DND-41 (cell line): ENCODE data around the gene THRB.

ENCODE experiments used
- ATAC-seq: fragments of 200-7000 bp; cut with Tn5 transposase; 3 replicates; pipeline ENCODE4 v1.9.1; 2021; ENCODE audit warnings: low read depth; ENCODE audit not compliant: insufficient read depth
- DNase-seq: peaks from one replicate; pipeline ENCODE4 v3.0.0-alpha.2; 2020
- H2AFZ ChIP-seq: 2 replicates; pipeline ENCODE4 v1.6.0; 2012; ENCODE audit warnings: low read depth, low read length
- H3K27ac ChIP-seq: 2 replicates; pipeline ENCODE4 v1.5.1; 2012; ENCODE audit warnings: low read length, inconsistent platforms
- H3K27me3 ChIP-seq: fragments of 200-600 bp; sonication (generic); 2 replicates; pipeline ENCODE4 v1.6.0; 2012; ENCODE audit warnings: low read length, mild to moderate bottlenecking, inconsistent platforms; ENCODE audit not compliant: insufficient read depth, poor library complexity
- H3K36me3 ChIP-seq: 2 replicates; pipeline ENCODE4 v1.5.1; 2012; ENCODE audit warnings: low read length, inconsistent platforms; ENCODE audit not compliant: insufficient read depth
- H3K4me1 ChIP-seq: 2 replicates; pipeline ENCODE4 v1.5.1; 2012; ENCODE audit warnings: mild to moderate bottlenecking, low read length; ENCODE audit not compliant: insufficient read depth
- H3K4me2 ChIP-seq: 2 replicates; pipeline ENCODE4 v1.6.0; 2012; ENCODE audit warnings: mild to moderate bottlenecking, moderate library complexity, low read length, inconsistent platforms; ENCODE audit not compliant: insufficient read depth
- H3K4me3 ChIP-seq, 2 experiments: fragments of 200-600 bp in 1 of 2; shearing (Covaris generic) in 1 of 2; 2 replicates each; pipeline ENCODE4 v1.5.1; 2012 to 2016; ENCODE audit warnings: inconsistent platforms in 2 of 2, low read length in 2 of 2, mild to moderate bottlenecking in 2 of 2, low read depth in 1 of 2, moderate library complexity in 1 of 2
- H3K79me2 ChIP-seq: 2 replicates; pipeline ENCODE4 v1.6.0; 2012; ENCODE audit warnings: low read length, inconsistent platforms; ENCODE audit not compliant: insufficient read depth
- H3K9ac ChIP-seq: 2 replicates; pipeline ENCODE4 v1.6.0; 2012; ENCODE audit warnings: low read depth, mild to moderate bottlenecking, inconsistent platforms, low read length, moderate library complexity
- H3K9me3 ChIP-seq: 2 replicates; pipeline ENCODE4 v1.5.1; 2012; ENCODE audit warnings: low read length, moderate library complexity, mild to moderate bottlenecking, inconsistent platforms; ENCODE audit not compliant: insufficient read depth, severe bottlenecking
- H4K20me1 ChIP-seq: 2 replicates; pipeline ENCODE4 v1.6.0; 2012; ENCODE audit warnings: low read length; ENCODE audit not compliant: insufficient read depth
- EZH2 ChIP-seq: IDR thresholded peaks from 3 replicates; pipeline ENCODE4 v1.6.1; 2012; ENCODE audit warnings: borderline replicate concordance, low read depth, mild to moderate bottlenecking, moderate library complexity, low read length, inconsistent platforms; ENCODE audit not compliant: severe bottlenecking
- TF ChIP-seq, protein P1 (sequence below): IDR thresholded peaks from 2 replicates; pipeline ENCODE4 v1.5.1; 2012; ENCODE audit warnings: borderline replicate concordance, low read length, moderate library complexity, mild to moderate bottlenecking; ENCODE audit not compliant: poor library complexity, severe bottlenecking; ENCODE audit errors: extremely low read depth

Gene THRB

DNA sequence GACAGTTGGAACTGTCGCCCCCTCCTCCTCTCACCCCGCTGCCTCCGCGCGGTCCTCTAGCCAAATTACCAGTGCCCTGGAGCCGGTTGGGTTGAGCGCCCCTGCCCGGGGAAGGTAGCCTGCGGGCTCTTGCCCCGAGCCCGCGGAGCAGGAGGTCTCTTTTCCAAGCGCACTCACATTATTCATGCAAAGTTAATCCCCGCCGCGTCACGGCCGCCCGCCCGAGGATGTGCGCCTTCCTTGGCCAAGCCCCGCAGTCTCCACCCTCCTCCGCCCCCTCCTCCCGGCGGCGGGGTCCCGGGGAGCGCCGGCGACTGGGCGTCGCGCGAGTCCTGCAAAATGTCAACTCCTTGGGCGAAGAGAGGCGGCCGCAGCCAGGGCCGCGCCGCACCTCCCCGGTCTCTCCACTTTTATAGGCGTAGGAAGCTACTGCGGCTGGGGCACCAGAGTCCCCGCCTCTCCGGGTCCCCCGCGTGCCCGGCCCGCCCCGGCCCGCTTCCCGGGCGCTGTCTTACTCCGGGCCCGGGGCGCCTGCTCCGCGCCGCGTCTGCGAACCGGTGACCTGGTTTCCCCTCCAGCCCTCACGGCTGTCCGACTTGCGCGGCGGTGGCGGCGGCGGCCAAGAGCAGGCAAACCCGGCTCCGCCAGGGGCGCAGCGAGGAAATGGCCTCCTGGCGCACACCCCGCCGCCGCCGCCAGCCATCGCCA lies at the start of gene THRB:
TSS of gene THRB (minus strand) at position 233 of the 708 bp plus-strand sequence.
- Histone ChIP-seq H3K9me3 (peaks cover 4% of the 10 kb centered on the region), H3K9ac (no peak within 1 kb of the TSS), H3K4me1 (no peaks in the 10 kb centered on the region), H2AFZ (no peak within 1 kb of the TSS), H3K27me3 (no peaks in the 10 kb centered on the region), H3K79me2 (no peaks in the 10 kb centered on the region), H4K20me1 (no peaks in the 10 kb centered on the region), H3K36me3 (no peaks in the 10 kb centered on the region), H3K4me3 (no peak within 1 kb of the TSS), H3K4me2 (no peak within 1 kb of the TSS), H3K27ac (no peak within 1 kb of the TSS)
- DNase-seq: no peak
- no peak for TF ChIP-seq EZH2
- TF ChIP-seq, protein P1, sequence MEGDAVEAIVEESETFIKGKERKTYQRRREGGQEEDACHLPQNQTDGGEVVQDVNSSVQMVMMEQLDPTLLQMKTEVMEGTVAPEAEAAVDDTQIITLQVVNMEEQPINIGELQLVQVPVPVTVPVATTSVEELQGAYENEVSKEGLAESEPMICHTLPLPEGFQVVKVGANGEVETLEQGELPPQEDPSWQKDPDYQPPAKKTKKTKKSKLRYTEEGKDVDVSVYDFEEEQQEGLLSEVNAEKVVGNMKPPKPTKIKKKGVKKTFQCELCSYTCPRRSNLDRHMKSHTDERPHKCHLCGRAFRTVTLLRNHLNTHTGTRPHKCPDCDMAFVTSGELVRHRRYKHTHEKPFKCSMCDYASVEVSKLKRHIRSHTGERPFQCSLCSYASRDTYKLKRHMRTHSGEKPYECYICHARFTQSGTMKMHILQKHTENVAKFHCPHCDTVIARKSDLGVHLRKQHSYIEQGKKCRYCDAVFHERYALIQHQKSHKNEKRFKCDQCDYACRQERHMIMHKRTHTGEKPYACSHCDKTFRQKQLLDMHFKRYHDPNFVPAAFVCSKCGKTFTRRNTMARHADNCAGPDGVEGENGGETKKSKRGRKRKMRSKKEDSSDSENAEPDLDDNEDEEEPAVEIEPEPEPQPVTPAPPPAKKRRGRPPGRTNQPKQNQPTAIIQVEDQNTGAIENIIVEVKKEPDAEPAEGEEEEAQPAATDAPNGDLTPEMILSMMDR: no peak
- no peak for ATAC-seq

DNA sequence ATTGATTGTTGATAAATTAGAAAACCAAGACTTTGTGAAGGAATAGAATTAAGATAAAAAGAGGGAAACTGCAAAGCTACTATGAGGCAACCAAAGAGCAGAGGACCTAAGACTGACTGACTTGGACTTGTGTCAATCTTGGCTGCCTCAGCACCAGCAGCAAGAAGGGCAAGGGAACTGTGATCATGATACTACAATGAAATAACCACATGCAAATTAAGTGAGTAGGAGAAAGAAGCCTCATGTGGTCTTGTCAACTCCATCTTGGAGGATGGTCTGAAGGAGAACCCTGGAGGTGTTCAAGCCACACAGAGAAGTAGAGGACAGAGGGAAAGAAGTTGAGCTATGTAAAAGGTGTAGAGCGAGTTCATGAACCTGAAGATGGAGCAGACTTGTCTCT lies 47.3 kb upstream of the THRB start:
- H3K79me2 ChIP-seq: no peaks in the 10 kb centered on the region

DNA sequence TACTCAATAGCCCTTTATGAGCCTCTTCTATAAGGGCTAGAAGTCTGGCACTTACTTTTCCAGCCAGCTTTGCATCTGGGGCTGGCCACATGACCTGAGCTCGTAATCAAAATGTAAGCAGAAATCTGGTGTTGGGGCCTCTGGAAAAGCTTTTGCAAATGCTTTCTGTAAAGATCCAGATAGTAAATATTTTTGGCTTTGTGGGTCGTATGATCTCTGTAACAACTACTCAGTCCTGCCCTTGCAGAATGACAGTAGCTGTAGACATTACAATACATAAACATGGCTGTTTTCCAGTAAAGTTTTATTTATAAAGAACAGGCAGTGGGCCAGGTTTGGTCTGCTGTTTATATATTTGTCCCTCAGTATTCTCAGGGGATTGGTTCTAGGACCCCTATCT lies 46.2 kb upstream of the THRB start:
- no peak overlapping the region for H3K9ac ChIP-seq
- no peak for ATAC-seq

More for the DNA sequence above, 47.3 kb upstream of the THRB start:
- no peak overlapping the region for H3K27ac ChIP-seq
- no peaks in the 10 kb centered on the region for H3K27me3 ChIP-seq
- no peak overlapping the region for H3K4me3 ChIP-seq
- H3K9me3 ChIP-seq: no peaks in the 10 kb centered on the region
- no peak overlapping the region for H2AFZ ChIP-seq
- no peak overlapping the region for H3K4me2 ChIP-seq
- no peak for DNase-seq
- ATAC-seq: no peak
- no peak for TF ChIP-seq EZH2
- TF ChIP-seq, protein P1: no peak
- H3K9ac ChIP-seq: no peak overlapping the region
- no peaks in the 10 kb centered on the region for H3K36me3 ChIP-seq
- H4K20me1 ChIP-seq: no peaks in the 10 kb centered on the region
- no peaks in the 10 kb centered on the region for H3K4me1 ChIP-seq

More for the DNA sequence above, 46.2 kb upstream of the THRB start:
- H3K4me3 ChIP-seq: no peak overlapping the region
- H3K79me2 ChIP-seq: no peaks in the 10 kb centered on the region
- no peaks in the 10 kb centered on the region for H4K20me1 ChIP-seq
- H3K4me2 ChIP-seq: no peak overlapping the region
- H3K27ac ChIP-seq: no peak overlapping the region
- H3K4me1 ChIP-seq: no peaks in the 10 kb centered on the region
- TF ChIP-seq EZH2: no peak
- TF ChIP-seq, protein P1: no peak
- no peak for DNase-seq
- H3K27me3 ChIP-seq: no peaks in the 10 kb centered on the region
- no peaks in the 10 kb centered on the region for H3K9me3 ChIP-seq
- no peak overlapping the region for H2AFZ ChIP-seq
- H3K36me3 ChIP-seq: no peaks in the 10 kb centered on the region
